ENCODE results near the gene CUBN.

Gene CUBN

GRCh38 chr10:16890691-16891090 is 238.9 kb downstream of the CUBN start:
- in situ Hi-C loops (cut with MboI; ENCODE audit: low sequenced_read_pairs) = no loop called here

- in situ Hi-C loops (cut with MboI; ENCODE audit: low sequenced_read_pairs) = no loop called here
These were observed 242.0 kb downstream of the CUBN start for GRCh38 chr10:16887565-16887964.

GRCh38 chr10:16886031-16886430 is 243.6 kb downstream of the CUBN start:
- in situ Hi-C loops (cut with MboI; ENCODE audit: low sequenced_read_pairs) = no loop called here

- in situ Hi-C loops (cut with MboI; ENCODE audit: low sequenced_read_pairs) = no loop called here
These were observed 245.1 kb downstream of the CUBN start for GRCh38 chr10:16884497-16884896.

- in situ Hi-C loops (cut with MboI; ENCODE audit: low sequenced_read_pairs) = no loop called here
These were observed 246.5 kb downstream of the CUBN start for GRCh38 chr10:16883084-16883483.

GRCh38 chr10:16870331-16870730 is 259.3 kb downstream of the CUBN start:
- in situ Hi-C loops (cut with MboI; ENCODE audit: low sequenced_read_pairs) = no loop called here

GRCh38 chr10:16867990-16868389 is 261.6 kb downstream of the CUBN start:
- in situ Hi-C loops (cut with MboI; ENCODE audit: low sequenced_read_pairs) = no loop called here

- in situ Hi-C loops (cut with MboI; ENCODE audit: low sequenced_read_pairs) = no loop called here
These were observed 262.1 kb downstream of the CUBN start for GRCh38 chr10:16867556-16867955.

- in situ Hi-C loops (cut with MboI; ENCODE audit: low sequenced_read_pairs) = no loop called here
These were observed 262.9 kb downstream of the CUBN start for GRCh38 chr10:16866541-16867275.

- in situ Hi-C loops (cut with MboI; ENCODE audit: low sequenced_read_pairs) = no loop called here
These were observed 263.8 kb downstream of the CUBN start for GRCh38 chr10:16865766-16866165.

- in situ Hi-C loops (cut with MboI; ENCODE audit: low sequenced_read_pairs) = no loop called here
These were observed 265.8 kb downstream of the CUBN start for GRCh38 chr10:16863766-16864165.

- in situ Hi-C loops (cut with MboI; ENCODE audit: low sequenced_read_pairs) = no loop called here
These were observed 272.2 kb downstream of the CUBN start for GRCh38 chr10:16857419-16857818.

GRCh38 chr10:16856567-16856966 is 273.0 kb downstream of the CUBN start:
- in situ Hi-C loops (cut with MboI; ENCODE audit: low sequenced_read_pairs) = no loop called here

- in situ Hi-C loops (cut with MboI; ENCODE audit: low sequenced_read_pairs) = no loop called here
These were observed 273.5 kb downstream of the CUBN start for GRCh38 chr10:16856092-16856491.

GRCh38 chr10:16854623-16855022 is 275.0 kb downstream of the CUBN start:
- in situ Hi-C loops (cut with MboI; ENCODE audit: low sequenced_read_pairs) = no loop called here

- in situ Hi-C loops (cut with MboI; ENCODE audit: low sequenced_read_pairs) = no loop called here
These were observed 275.8 kb downstream of the CUBN start for GRCh38 chr10:16853809-16854208.

- in situ Hi-C loops (cut with MboI; ENCODE audit: low sequenced_read_pairs) = no loop called here
These were observed 276.4 kb downstream of the CUBN start for GRCh38 chr10:16853201-16853600.

- in situ Hi-C loops (cut with MboI; ENCODE audit: low sequenced_read_pairs) = no loop called here
These were observed 277.0 kb downstream of the CUBN start for GRCh38 chr10:16852624-16853023.

- in situ Hi-C loops (cut with MboI; ENCODE audit: low sequenced_read_pairs) = loop anchor here (25.0 kb wide), 1 partner anchor 414 kb away; no protein-coding TSS in a partner anchor
These were observed 281.0 kb downstream of the CUBN start for GRCh38 chr10:16848562-16849154.

GRCh38 chr10:16847644-16848043 is 282.0 kb downstream of the CUBN start:
- in situ Hi-C loops (cut with MboI; ENCODE audit: low sequenced_read_pairs) = loop anchor here (25.0 kb wide), 1 partner anchor 415 kb away; no protein-coding TSS in a partner anchor

GRCh38 chr10:16845248-16845647 is 284.4 kb downstream of the CUBN start:
- in situ Hi-C loops (cut with MboI; ENCODE audit: low sequenced_read_pairs) = loop anchor here (25.0 kb wide), 1 partner anchor 417 kb away; no protein-coding TSS in a partner anchor

- in situ Hi-C loops (cut with MboI; ENCODE audit: low sequenced_read_pairs) = loop anchor here (25.0 kb wide), 1 partner anchor 419 kb away; no protein-coding TSS in a partner anchor
These were observed 286.2 kb downstream of the CUBN start for GRCh38 chr10:16843252-16843870.

Data from hTERT RPE-1 (cell line).